ENCODE data around the gene TXNDC9. TPM values are rescaled to one million over a fixed set of nuclear protein-coding genes. Genes with fewer than 3 reads are reported as not detected.
"Not testable (repeated sequence)": the region's sequence is repeated elsewhere in the genome, so short reads cannot be mapped to it uniquely, and the experiment has no call there.

Gene TXNDC9
- total RNA-seq, 1 experiment from 2014 or later = 38.6 TPM

DNA sequence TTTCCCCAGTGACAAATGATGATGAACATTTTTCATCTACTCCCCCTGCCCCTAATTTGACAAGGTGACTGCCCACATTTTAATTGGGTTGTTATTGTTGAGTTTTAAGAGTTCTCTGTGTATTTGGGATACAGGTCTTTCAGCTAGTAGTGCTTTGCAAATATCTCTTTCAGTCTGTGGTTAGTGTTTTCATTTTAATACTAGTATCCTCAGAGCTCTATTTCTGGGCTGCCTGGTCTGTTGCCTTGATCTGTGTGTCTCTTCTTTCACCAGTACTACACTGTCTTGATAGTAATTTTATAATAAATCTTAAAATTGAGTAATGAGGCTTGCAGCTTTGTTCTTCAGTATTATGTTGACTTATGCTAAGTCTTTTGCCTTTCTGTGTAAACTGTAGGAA, 20.7 kb upstream of the TXNDC9 start:
- H3K27ac ChIP-seq = no peak overlapping the region
- CTCF ChIA-PET = interaction anchor here (0.7 kb wide), 1 partner anchor 184 kb away, joined by 3 read pairs; no protein-coding TSS in a partner anchor
- H3K4me3 ChIP-seq = no peak overlapping the region
- H3F3A ChIP-seq (ENCODE audit: insufficient read depth, low read depth) = no peaks in the 10 kb centered on the region; the same call in 1 of the 2 replicates
- no peak overlapping the region for H2AFZ ChIP-seq
- TF ChIP-seq, protein P1, sequence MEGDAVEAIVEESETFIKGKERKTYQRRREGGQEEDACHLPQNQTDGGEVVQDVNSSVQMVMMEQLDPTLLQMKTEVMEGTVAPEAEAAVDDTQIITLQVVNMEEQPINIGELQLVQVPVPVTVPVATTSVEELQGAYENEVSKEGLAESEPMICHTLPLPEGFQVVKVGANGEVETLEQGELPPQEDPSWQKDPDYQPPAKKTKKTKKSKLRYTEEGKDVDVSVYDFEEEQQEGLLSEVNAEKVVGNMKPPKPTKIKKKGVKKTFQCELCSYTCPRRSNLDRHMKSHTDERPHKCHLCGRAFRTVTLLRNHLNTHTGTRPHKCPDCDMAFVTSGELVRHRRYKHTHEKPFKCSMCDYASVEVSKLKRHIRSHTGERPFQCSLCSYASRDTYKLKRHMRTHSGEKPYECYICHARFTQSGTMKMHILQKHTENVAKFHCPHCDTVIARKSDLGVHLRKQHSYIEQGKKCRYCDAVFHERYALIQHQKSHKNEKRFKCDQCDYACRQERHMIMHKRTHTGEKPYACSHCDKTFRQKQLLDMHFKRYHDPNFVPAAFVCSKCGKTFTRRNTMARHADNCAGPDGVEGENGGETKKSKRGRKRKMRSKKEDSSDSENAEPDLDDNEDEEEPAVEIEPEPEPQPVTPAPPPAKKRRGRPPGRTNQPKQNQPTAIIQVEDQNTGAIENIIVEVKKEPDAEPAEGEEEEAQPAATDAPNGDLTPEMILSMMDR (conservative IDR thresholded peaks at IDR 0.05) = no peak
- no peak for TF ChIP-seq EZH2 (IDR thresholded peaks at IDR 0.05; ENCODE audit: low read depth)
- H3K36me3 ChIP-seq (ENCODE audit: low read depth) = peaks cover 11% of the 10 kb centered on the region
- POLR2A ChIA-PET (ENCODE audit: unreplicated experiment) = interaction anchor here (0.6 kb wide), 1 partner anchor 939 kb away, joined by 6 read pairs; no protein-coding TSS in a partner anchor
- H3K4me2 ChIP-seq = no peak overlapping the region
- H3K4me1 ChIP-seq (replicated peaks; ENCODE audit: insufficient read depth) = no peaks in the 10 kb centered on the region
- no TSS peak for BruUV-seq (replicated peaks)
- no peak for DNase-seq
- no peaks in the 10 kb centered on the region for H3K27me3 ChIP-seq (ENCODE audit: insufficient read depth, low read depth)
- no peaks in the 10 kb centered on the region; the same call in 1 of the 2 replicates for H3K9me2 ChIP-seq (ENCODE audit: insufficient read depth)
- peaks cover 82% of the 10 kb centered on the region for H3K79me2 ChIP-seq (ENCODE audit: low read depth)
- H3K9me3 ChIP-seq (ENCODE audit: insufficient read depth, low read depth) = no peaks in the 10 kb centered on the region
- intact Hi-C loops (cut with micrococcal nuclease; ENCODE audit: unreplicated experiment) = no loop called here
- H4K20me1 ChIP-seq (ENCODE audit: insufficient read depth) = peaks cover 79% of the 10 kb centered on the region

DNA sequence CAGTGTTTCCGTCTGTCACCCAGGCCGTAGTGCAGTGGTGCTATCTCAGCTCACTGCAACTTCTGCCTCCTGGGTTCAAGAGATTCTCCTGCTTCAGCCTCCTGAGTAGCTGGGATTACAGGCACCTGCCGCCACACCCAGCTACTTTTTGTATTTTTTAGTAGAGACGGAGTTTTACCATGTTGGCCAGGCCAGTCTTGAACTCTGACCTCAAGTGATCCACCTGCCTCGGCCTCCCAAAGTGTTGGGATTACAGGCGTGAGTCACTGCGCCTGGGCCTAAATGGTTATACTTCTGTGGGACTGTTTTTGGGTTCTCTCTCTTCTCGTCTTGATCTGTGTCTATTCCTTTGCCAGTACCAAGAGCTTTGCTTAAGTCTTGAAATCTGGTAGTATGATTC, 18.7 kb upstream of the TXNDC9 start:
- Histone ChIP-seq H3K79me2 (ENCODE audit: low read depth) (peaks cover 96% of the 10 kb centered on the region), H4K20me1 (ENCODE audit: insufficient read depth) (peaks cover 89% of the 10 kb centered on the region)
- BruUV-seq (replicated peaks); H3K9me2 ChIP-seq (ENCODE audit: insufficient read depth); H3K27me3 ChIP-seq (ENCODE audit: insufficient read depth, low read depth); H3K9me3 ChIP-seq (ENCODE audit: insufficient read depth, low read depth); H3K4me3 ChIP-seq; H3K27ac ChIP-seq; intact Hi-C loops (cut with micrococcal nuclease; ENCODE audit: unreplicated experiment); H3K4me2 ChIP-seq; H3K36me3 ChIP-seq (ENCODE audit: low read depth); DNase-seq; H3K4me1 ChIP-seq (replicated peaks; ENCODE audit: insufficient read depth); H2AFZ ChIP-seq; CTCF ChIA-PET; POLR2A ChIA-PET (ENCODE audit: unreplicated experiment); H3F3A ChIP-seq (ENCODE audit: insufficient read depth, low read depth): not testable (repeated sequence)

DNA sequence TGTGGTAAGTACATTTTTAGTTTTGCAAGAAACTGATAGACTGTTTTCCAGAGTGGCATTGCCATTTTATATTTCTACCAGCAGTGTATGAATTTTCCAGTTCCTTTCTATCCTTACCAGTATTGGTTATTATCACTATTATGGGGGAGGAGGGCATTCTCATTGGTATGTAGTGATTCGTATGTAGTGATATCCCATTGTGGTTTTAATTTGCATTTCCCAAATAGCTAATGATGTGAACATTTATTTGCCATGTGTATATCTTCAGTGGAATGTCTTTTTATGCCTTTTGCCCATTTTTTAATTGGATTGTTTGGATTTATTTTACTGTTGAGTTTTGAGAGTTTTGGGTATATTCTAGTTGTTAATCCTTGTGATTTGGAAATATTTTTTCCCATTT, 17.9 kb upstream of the TXNDC9 start:
- Histone ChIP-seq H3K4me2 (no peak overlapping the region), H3F3A (ENCODE audit: insufficient read depth, low read depth) (peaks cover under 1% of the 10 kb centered on the region), H3K4me1 (replicated peaks; ENCODE audit: insufficient read depth) (no peaks in the 10 kb centered on the region), H3K79me2 (ENCODE audit: low read depth) (peaks cover 96% of the 10 kb centered on the region), H2AFZ (no peak overlapping the region), H3K36me3 (ENCODE audit: low read depth) (no peaks in the 10 kb centered on the region), H3K9me3 (ENCODE audit: insufficient read depth, low read depth) (no peaks in the 10 kb centered on the region), H3K4me3 (no peak overlapping the region), H3K27me3 (ENCODE audit: insufficient read depth, low read depth) (no peaks in the 10 kb centered on the region), H3K27ac (no peak overlapping the region), H3K9me2 (ENCODE audit: insufficient read depth) (no peaks in the 10 kb centered on the region; the same call in 1 of the 2 replicates), H4K20me1 (ENCODE audit: insufficient read depth) (peaks cover 90% of the 10 kb centered on the region)
- intact Hi-C loops (cut with micrococcal nuclease; ENCODE audit: unreplicated experiment) = no loop called here
- no peak for DNase-seq
- POLR2A ChIA-PET (ENCODE audit: unreplicated experiment) = no interaction called here
- CTCF ChIA-PET = no interaction called here
- BruUV-seq (replicated peaks) = no TSS peak
- TF ChIP-seq, protein P1 (conservative IDR thresholded peaks at IDR 0.05) = no peak
- no peak for TF ChIP-seq EZH2 (IDR thresholded peaks at IDR 0.05; ENCODE audit: low read depth)

DNA sequence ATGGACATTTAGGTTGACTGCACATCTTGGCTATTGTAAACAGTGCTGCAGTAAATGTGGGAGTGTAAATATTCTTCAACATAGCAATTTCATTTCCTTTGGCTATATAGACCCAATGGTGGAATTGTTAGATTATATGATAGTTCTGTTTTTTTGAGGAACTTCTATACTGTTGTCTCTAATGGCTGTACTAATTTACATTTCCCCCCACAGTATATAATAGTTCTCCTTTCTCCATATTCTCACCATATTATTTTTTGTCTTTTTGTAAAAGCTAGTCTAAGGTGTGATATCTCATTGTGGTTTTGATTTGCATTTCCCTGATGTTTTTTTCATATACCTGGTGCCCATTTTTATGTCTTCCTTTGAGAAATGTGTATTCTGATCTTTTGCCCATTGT, 14.1 kb upstream of the TXNDC9 start:
- no peak for DNase-seq
- POLR2A ChIA-PET (ENCODE audit: unreplicated experiment) = no interaction called here
- Histone ChIP-seq H3K9me2 (ENCODE audit: insufficient read depth) (no peaks in the 10 kb centered on the region; the same call in 1 of the 2 replicates), H3K27ac (no peak overlapping the region), H3K79me2 (ENCODE audit: low read depth) (peaks cover 98% of the 10 kb centered on the region), H3K9me3 (ENCODE audit: insufficient read depth, low read depth) (no peaks in the 10 kb centered on the region), H4K20me1 (ENCODE audit: insufficient read depth) (peaks cover 86% of the 10 kb centered on the region), H3K4me2 (no peak overlapping the region), H2AFZ (no peak overlapping the region), H3K4me1 (replicated peaks; ENCODE audit: insufficient read depth) (no peaks in the 10 kb centered on the region), H3K36me3 (ENCODE audit: low read depth) (no peaks in the 10 kb centered on the region), H3K4me3 (no peak overlapping the region), H3K27me3 (ENCODE audit: insufficient read depth, low read depth) (no peaks in the 10 kb centered on the region), H3F3A (ENCODE audit: insufficient read depth, low read depth) (peaks cover 15% of the 10 kb centered on the region)
- intact Hi-C loops (cut with micrococcal nuclease; ENCODE audit: unreplicated experiment) = no loop called here
- TF ChIP-seq, protein P1 (conservative IDR thresholded peaks at IDR 0.05) = no peak
- TF ChIP-seq EZH2 (IDR thresholded peaks at IDR 0.05; ENCODE audit: low read depth) = no peak
- no TSS peak for BruUV-seq (replicated peaks)
- CTCF ChIA-PET = no interaction called here
